GM19395 (cell line): ENCODE results near the gene XKR7.

Source experiments
- ATAC-seq: cut with Tn5 transposase; IDR thresholded peaks from one replicate; pipeline ENCODE4 v1.9.1; 2021; ENCODE audit warnings: mild to moderate bottlenecking, moderate library complexity; ENCODE audit not compliant: unreplicated experiment

The XKR7 gene

DNA sequence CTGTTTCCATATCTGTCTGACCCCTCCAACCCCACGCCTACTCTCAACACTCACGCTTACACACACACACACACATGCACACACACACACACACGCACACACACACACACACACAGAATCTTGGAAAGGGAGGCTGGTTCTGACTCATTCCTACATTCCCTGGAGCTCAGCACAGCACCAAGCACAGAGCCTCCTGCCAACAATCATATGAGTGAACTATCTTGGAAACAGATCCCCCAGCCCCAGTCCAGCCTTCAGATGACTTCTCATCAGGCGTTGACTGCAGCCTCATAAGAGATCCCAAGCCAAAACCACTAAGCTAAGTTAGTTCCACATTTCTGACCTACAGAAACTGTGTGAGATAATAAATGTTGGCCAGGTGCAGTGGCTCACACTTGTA is 70.0 kb downstream of the XKR7 start:
- no peak for ATAC-seq

DNA sequence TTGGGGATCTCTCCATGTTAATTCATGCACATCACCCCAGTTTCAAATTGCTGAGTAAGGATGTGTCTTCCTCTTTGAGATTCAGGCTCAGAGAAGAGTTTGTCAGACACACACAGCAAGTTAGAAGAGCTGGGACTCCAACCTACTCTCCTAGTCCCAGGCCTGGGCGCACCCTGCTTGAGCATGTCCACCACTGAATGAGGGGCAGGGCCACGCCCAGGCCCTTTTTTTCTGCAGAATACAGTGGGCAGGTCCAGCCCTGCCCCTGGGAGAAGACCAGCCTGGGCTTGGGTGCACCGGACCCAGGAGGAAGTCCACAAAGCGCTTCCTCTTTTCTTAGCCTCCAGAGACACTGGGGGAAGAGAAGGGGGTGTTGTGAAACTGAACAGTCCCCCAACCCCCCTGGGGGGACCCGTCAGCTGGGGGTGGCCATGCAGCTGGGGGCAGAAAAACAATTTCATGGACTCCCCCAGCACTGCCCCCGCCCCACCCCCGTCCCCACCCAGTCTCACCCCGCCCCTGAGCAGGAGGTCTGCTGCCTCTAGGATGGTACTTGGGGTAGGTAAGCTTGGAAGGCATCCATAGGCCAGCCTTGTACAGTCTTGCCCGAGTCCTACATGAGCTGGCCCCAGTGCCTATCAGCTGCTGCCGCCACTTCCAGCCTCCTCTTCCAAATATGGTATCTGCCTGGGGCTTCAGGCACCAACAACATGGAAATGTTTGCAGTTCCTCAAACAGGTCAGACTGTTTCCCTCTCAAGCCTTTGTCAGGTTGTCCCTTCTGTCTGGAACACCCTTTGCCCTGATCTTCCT is 72.4 kb downstream of the XKR7 start:
- peak; percentile 52 for ATAC-seq

DNA sequence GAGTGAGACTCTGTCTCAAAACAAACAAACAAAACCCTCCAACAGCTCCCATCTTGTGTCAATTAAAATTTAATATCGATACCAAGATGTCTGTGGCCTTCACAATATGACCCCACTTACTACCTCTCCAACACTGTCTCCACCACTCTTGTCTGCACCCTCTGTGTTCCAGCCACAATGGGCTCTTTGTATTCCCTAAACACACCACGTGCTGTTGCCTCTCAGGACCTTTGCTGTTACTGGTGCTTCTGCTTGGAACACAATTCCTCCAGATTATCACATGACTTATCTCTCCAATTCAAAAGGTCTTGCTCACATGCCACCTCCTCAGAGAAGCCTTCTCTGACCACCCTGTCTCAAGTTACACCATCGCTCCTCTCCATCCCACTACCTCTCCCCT is 78.0 kb downstream of the XKR7 start:
- no peak for ATAC-seq

DNA sequence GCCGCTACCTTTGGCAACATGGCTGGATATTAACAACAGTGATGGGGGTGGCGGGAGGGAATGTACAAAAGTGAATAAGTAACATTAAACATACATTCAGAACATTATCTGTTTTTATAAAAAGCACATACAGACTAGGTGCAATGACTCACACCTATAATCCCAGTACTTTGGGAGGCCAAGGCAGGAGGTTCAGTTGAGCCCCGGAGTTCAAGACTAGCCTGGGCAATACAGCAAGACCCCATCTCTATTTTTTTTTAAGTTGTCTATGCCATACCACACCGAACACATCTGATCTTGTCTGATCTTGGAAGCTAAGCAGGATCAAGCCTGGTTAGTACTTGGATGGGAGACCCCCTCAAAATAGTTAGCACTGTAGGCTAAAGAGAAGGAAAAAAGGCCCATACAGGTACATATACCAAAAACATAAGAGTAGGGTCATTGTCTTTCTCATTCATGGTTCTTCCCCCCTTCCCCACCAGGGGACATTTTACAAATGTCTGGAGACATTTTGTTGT is 82.4 kb downstream of the XKR7 start:
- ATAC-seq = no peak

DNA sequence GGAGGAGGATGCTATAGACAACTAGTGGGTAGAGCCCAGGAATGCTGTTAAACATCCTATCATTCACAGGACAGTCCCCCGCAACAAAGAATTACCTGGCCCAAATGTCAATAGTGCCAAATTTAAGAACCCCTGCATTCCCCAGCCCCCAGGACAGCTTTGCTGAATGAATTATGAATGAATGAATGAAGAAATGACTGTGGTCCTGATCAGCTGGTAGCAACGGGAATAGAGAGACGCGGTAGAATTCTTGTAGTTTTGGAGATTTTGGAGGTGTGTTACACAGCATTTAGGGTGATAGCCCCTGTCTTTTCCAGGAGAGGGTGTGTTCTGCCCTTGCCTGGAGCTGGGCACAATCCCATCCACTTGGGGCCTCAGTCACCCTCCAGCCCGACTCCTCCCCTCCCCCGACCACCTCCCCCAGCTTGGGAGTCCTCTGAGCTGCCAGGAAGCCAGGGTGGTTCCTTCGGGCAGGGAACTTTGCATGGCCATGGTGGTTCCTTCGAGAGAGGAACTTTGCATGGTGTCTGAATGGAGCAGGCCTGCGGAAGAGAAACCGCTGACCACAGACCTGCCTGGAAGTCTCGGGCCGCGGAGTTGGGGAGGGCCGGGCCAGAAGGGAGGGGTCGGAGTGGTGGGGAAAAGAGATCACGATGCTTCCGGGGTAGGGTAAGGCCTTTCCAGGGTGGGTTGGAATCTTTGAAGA is 83.1 kb downstream of the XKR7 start:
- ATAC-seq = no peak

DNA sequence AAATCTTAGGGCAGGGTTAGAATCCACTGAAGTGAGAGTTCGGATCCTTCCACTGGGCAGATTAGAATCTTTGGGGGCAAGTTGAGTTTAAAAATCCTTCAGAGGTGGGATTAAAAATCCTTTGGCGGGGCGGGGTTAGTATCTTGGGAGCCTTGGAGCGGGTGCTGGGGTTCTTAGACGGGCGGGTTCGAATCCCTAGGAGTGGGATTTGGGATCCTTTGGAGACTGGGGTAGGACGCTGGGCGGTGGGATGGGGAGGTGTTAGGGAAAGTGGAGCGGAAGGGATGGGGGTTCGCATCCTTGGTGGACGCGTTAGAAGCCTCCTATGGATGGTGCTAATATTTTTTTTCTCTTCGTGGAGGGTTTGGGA is 83.8 kb downstream of the XKR7 start:
- ATAC-seq = no peak

DNA sequence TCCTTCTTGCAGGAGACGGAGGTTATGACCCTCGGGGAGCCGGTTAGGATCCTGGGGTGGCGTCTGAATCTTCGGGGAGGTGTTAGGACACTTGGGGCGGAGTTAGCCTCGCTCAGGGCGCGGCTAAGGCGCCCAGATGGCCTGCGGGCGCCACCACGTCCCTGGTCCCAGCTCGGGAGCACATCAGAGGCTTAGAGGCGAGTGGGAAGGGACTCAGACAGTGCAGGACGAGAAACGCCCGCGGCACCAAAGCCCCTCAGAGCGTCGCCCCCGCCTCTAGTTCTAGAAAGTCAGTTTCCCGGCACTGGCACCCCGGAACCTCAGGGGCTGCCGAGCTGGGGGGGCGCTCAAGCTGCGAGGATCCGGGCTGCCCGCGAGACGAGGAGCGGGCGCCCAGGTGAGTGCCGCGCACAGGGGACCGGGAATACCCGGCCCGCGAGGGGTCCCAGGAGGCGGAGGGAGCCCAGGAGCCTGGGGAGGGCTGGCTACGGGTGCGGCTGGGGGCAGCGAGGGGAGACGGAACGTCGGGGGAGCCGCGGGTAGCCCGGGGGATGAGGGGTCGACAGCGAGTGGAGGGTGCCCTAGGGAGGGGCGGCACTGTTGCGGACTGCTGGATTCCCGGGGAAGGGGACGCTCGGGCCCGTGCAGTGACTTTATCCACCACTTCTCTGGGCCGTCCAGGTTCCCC is 84.3 kb downstream of the XKR7 start, which contains the start of gene HCK:
TSS of gene HCK (plus strand) at position 153 of the 688 bp plus-strand sequence.
- ATAC-seq = no peak

DNA sequence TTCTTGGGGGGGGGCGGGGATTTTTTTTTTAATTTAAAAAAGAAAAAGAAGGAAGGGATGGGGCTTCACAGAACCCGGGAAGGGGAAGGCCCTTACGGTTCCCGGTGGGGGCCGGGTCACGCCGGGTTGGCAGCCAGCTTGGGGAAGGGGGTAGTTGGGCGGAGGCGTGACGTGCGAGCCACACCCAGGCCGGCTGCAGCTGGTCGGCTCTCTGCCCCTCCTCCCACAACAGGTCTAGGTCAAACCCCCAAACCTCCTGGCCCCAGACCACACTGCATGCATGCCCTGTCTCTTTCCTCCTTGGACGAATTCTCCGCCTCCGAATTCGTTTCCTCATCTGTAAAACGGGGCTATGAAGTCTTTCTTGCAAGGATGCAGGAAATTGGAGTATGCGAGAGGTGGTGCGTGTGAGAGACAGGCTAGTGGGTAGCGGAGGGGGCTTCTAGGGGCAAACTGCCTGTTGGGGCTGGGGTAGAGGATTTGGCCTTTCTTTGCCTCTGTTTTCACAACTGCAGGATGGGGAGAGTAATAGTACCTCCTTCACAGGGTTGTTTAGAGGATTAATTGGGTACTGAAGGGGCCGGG is 84.9 kb downstream of the XKR7 start:
- no peak for ATAC-seq
